ENCODE data around the gene CYSTM1.

CYSTM1 gene, protein sequence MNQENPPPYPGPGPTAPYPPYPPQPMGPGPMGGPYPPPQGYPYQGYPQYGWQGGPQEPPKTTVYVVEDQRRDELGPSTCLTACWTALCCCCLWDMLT

DNA sequence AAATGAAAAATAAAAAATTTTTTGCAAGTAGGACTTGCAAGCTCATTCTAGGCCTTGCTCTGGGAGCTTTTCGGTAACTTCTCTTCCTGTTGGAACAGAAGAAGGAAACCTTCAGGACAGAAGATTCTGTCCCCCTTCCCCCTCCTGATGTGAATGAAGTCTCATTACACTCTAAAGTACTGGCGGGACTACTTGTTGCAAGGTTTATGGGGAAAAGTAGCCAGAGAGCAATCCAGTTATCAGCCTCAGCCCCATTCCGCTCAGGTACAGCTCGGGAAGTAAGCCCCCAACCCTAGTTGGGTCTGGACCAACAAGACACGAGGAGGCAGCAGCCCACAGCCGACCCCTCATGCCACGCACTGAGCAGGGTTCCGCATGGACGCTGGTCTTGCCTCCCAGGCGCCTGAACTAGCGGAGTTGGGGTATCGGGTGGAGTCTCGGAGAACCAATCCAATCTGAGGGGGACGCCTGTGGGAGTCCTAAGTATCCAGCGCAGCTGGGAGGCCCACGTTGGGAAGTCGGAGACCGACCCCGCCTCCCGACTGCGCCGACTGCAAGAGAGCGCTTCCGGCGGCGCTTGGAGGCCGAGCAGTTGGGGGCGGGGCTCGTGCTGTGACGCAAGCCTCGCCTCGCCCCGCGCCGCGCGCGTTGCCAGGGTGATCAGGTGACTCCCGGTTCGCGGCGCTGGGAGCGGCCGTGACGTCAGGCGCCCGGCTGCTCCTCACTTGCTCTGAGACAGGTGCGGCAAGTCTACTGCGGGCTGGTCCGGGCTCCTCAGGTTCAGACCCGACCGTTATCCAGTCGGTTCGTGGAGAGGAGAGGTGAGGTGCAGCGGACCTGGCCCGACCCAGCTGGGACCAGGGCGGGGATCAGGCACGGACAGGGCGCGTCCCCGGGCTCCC is at the start of gene CYSTM1:
TSS of gene CYSTM1 (plus strand) at position 724 of the 902 bp plus-strand sequence. CDS start 19,278 bp downstream, outside the sequence.
- DNase-seq (ENCODE audit: low read depth), result peak; percentile 90

DNA sequence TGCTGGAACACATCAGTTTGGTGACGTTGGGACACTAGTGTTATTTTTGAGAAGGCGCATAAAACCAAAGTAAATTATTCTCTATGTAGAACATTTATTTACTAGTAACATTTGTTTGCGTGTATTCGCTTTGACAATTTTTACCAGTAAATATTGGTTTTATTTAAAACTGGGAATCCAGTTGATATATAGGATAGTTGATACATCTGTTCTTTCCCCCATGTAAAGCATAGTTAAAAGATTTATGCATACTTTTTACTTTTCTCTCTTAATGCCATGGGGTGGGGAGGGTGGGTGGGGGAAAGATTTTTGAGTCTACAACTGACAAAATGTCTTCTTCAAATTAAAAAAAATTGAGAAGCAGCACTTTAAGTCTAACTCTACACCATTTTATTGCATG is 49.4 kb upstream of the CYSTM1 start, which contains the start of gene IGIP:
TSS of gene IGIP (plus strand) at position 301 of the 400 bp plus-strand sequence. CDS start 2,540 bp downstream, outside the sequence.
- DNase-seq (ENCODE audit: low read depth), result no peak

DNA sequence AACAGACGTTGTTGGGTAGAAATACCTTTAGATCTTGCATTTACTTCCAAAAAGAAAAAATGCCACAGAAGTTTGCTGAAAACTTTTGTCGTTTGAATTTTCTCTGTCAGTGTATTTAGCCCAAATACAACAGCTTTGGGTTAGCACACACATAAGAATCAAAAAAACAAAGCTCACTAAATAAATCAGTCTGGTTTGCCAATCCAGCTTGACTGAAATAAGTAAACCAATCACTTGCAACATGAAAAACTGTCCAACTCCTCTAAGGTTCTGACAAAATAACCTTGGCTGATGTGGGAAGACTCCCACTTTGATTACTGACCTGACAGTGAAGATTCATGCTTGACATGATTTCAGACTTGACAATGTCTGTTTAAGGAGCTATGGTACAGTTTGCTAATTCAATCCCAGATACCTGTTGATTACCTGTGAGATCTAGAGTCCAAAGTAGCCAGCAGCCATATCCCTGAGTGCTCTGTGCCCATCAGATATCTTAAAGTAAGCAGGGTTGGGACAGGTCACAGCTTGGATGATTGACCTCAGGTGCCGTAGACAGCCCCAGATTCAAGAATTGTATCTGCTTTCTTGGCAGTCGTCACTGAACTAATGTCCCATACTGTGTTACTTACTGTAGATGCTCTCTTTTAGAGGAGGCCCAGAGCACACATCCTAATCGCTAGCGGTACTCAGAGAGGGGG is 48.5 kb upstream of the CYSTM1 start:
- no peak for DNase-seq (ENCODE audit: low read depth)

DNA sequence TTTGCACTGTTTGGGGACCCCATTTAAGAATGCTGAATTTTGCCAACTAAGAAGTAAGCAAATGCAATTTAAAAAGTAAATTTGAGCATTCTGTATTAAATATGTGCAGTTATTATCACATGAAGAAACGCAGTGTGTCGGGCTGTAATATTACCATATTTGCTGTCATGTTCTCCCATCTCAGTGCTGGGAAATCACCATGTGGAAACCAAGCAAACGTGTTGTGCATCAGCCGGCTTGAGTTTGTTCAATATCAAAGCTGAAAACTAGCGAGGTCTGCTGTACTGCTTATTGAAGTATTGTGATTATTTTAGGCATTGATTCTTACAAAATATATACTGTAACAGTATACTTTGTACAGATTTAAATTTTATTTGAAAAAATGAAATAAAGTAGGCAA is 46.6 kb upstream of the CYSTM1 start:
- DNase-seq (ENCODE audit: low read depth), result no peak

DNA sequence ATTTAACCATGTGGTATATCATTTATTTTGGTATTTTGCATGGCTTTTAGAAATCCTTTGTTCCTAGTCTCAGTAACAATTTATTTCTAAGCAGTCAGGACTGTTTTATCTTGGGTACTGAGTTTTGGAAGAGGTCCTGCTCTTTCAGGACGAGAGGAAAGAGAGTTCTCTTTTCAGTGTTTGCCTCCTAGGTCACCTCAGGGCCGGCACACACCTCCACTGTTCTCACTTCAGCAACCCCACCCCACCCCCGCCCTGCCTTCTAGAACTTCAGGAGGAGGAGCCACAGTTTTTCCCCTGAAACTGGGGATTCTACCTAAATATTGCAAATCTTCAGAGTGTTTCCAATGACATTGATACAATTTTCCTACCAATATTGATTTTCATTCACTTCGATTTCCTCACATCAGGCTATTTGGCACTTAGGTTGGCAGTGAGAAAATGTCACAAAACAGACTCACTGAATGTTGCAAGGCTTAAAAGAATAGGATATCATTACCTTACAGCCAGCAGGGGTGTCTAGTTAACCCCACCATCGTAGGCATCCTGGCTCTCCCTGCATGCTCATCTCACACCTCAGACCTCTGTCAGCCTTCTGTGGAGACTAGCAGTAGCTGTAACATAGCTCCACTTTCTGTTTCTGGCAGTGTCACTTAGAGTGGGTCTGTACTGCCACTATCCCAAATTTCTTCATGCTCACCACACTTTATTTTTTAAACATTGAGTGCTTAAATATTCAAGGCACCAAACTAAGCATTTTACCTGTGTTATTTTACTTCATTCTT is 43.8 kb upstream of the CYSTM1 start:
- no peak for DNase-seq (ENCODE audit: low read depth)

DNA sequence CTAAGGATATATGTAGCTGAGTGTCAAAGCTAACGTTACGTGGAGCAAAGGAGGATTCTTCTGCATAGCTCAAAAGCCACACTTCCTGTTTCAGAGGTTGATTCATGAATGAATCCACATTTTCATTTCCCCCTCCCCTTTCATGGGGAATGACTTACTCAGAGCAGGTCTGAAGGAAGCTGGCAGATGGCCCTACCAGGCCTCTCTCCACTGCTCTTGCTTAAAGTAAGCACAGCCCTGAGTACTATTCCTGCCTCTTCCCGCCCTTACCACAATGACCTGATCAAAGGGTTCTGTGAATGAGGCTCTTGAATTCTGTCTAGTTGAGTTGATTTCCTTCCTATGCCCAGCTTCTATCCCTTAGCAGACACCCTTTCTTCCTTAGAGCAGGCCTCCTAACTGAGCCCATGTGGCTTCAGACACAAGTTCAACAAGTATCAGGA is 43.0 kb upstream of the CYSTM1 start:
- peak; percentile 90 for DNase-seq (ENCODE audit: low read depth)

DNA sequence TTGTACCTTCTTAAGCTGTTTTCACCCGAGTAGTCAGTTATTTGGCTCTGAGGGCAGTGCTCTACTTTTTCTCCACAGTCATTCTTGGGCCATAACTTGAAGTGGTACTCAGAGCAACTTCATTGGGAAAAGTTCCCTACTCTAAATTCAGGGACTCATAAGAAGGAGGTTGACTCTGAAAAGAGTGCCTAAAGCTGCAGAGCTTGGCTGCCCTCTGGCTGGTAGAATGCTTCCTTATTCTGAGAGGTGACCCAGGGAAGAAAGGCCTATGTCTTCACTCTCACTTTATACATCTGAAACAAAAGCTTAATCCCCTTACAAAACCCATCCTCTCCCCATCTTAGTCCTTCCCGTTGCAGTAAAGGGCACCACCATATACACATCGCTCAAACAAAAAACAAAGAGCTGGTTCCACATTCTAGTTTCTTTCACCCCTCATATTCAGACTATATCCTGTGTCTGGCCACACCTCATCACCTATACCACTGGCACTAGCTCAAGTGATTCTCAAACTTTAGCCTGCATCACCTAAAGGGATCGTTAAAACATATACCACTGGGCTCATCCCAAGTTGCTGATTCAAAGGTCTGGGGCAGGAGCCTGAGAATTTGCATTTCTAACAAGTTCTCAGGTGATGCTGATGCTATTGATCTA is 41.3 kb upstream of the CYSTM1 start:
- DNase-seq (ENCODE audit: low read depth), result no peak

DNA sequence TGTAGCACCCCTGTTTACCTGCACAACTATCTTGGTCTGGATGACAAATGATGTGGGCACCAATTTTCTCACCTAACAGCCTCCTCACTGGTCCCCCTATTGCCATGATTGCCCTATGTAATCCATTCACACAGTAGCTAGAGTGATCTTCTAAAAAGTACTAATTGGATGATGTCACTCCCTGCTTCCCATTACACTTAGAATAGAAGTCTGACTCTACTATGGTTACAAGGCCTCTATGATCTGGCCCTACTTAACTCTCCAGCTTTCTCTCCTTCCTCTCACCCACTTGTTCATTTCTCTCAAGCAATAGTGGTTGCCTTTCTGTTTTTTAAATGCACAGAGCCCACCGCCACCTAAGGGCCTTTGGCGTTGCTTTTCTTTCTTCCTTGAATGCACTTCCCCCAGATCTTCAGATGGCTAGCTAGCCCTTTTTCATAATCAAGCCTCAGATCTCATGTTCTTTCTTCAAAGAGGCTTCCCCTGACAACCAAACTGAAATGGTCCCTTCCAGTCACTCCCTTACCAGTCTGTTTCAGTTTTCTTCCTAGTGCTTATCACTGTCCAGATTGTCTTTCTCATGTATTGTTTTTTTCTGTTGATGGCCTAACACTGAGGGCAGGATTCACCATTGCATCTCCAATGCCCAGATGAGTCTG is 40.6 kb upstream of the CYSTM1 start:
- no peak for DNase-seq (ENCODE audit: low read depth)

DNA sequence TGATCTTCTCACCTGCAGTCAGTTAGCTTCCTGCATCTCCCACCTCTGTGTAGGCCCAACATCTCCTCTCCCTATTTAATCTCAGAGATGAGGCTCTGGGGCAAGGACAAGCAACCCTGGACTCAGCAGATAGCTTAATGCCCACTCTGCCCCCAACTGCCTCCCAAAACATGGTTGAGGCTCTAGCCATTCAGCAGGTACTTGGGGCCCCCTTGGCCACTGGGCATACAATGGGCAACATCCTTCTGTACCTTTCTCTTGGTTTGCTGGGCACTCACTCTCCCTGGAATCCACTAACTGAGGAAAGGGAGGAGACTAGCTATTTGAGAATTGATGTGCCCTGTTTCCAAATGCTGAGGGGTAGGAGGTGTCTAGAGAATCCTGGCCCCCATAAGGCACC is 39.9 kb upstream of the CYSTM1 start:
- DNase-seq (ENCODE audit: low read depth), result no peak

DNA sequence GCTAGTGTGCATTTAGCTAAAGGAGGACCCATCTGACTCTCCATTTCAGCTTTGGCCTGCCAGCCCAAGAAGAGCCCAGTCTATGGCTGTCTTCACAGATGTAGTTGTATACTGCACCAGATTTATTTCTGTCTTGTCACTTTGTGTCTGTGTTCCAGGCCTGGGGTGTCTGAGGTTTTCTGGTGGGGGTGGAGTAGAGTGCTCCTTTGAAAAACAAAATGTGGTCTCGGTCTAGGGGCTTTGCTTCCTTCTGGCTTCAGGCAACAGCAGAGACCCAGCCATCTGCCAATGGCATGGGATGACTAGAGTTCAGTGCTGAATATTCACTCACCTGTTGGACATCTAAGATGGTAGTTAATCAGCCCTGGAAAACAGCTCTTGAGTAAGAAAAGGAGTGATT is 38.4 kb upstream of the CYSTM1 start:
- DNase-seq (ENCODE audit: low read depth), result no peak

DNA sequence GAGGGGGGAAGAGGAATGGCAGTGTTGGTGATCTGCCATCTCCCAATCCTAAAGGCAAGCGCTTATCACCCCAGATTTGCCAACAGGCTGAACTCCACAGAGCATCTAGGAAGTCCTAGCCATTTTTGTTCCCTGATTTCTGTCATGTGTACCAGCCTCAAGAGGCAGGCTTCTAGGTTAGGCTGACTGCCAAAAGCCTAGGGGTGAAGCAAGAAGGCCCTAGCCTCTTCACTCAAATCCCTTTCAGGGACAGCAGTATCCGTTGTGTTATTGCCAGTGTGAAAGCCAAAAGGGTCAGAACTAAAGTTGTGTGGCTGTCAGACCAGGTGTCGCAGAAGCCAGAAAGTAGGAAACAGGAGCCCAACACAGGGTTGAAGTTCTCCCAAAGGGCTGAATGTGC is 34.6 kb upstream of the CYSTM1 start:
- DNase-seq (ENCODE audit: low read depth), result no peak

DNA sequence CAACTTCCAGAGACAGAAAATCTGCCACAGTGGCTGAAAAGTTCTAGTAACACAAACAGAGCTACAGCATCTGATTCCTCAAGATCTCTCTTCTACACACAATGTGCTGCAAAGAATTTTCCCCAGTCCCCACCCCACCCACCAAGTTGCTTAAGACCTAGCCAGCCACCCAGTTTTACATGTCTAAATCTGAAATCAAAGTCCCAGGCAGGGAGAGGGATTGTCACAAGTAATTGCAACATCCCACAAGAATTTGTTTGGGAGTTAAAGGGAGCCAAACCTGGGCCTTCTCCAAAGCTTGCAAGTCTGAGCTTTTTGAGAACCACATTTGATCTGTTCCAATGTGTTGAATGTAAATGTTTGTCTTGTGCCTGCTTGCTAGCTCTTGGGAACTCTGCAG is 33.7 kb upstream of the CYSTM1 start:
- DNase-seq (ENCODE audit: low read depth), result no peak

DNA sequence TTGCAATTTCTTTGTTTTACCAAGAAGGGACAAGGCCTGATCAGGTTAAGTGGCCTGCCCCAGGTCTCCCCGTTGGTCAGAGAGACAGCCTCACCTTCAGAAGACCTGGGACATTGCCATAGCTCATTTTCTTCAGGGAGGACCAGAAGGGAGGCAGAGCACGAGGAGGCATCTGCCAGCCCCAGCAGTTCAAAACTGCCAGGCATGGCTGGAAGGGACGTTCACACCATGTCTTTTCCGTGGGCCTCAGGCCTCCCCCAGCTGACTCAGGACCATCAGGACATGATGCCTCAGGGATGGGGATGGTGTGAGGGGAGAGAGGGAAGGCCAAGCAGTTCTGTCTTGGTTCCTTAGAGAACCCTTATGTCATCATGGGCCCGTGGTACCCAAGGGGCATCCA is 32.7 kb upstream of the CYSTM1 start:
- DNase-seq (ENCODE audit: low read depth), result no peak

DNA sequence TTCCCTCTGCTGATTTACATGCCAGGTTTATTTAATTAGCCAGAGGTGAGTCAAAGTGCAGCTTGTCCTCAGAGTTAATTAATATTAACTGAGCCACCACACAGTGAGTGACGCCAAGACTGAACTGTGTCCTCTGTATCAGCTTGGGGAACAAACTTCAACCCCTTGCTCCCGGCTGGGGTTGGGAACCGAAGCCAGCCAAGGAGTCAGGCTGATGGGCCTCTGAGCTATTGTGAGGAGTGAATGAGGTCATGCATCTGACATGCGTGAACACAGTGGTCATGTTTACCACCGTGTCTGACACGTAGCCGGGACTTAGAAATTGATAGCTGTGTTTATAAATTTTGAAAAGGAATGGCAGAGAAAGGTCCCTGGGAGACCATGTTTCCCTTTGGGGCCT is 32.1 kb upstream of the CYSTM1 start:
- no peak for DNase-seq (ENCODE audit: low read depth)

DNA sequence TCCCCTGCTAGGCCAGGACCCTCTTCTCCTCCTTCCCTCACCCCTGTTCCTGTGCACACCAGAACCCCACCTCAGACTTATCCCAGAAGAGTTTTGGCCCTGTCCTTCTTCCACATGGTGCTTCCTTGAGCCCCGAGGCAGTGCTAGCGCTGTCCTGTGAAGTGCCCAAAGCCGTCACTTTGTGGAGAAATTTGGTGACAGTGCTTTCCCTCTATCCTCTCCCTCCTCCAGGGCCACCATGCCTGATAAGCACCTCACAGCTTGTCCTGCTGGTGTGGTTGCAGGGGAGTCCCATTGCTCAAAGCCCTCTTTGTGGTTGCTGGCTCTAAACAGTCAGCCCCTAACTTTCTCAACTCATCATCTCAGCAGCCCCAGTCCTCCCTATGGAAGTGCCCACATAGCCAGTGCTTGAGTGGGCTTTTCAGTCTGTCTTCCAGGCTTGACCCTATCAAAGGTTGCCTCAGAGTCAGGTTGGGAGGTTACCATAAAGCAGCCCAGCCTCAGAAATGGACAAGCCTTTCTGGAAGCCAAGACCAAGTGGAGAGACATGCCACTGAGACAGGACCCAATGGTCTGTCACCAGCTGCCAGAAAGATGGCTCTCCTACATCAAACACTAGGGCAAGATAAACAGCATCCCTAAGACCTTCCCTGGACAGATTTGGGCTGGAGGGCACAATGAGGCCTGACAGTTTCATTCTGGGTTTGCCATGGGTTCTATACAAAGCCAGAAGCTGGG is 31.3 kb upstream of the CYSTM1 start:
- no peak for DNase-seq (ENCODE audit: low read depth)

DNA sequence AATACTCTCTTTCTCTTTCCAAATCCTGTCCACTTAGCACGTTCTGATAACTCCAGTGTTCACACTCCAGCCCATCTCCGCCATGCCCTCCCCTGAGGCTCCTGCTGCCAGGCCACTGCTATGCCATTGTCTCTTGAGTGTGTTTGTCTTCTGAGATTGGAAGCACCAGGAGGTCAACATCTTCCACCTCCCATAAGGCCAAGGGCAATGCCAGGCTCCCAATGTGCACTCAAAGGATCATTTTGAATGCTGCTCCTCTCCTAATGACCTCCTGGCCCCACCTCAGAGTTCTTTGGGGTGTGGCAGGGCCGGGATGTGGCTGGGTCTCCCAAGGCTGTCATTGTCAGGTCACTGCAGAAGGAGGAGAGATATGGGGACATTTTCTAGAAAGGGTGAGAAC is 29.7 kb upstream of the CYSTM1 start:
- no peak for DNase-seq (ENCODE audit: low read depth)

DNA sequence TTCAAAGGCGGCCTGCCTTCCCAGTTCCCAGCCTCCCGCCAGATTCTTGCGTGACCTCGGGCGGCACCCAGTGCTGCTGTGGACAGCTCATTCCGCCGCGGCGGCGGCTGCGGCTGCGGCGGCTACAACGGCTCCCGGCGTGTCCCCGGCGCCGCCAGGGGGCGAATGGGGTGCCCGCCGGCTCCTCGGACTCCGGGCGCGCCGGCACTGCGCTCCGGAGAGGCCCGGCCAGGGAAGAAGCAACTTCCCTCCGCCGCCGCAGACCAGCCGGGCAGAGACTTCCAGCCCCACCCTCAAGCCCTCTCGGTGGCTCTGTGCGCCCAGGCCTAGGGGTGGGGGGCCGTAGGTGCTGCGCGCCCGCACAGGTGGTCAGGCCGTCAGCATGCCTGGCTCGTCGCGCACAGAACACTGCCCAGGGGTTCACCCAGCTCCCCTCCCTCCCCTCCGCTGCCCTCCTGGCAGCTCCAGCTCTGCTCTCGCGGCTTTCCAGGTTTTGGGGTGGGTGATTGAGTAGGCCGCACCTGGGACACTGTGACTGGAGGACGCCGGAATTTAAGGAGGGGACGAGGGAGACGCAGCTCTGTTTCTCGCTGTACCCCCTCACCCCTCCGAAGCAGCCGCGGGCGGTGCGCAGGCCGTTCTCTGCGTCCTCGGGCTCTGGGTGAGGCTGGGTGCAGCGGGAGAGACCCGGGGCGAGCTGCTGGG is 29.0 kb upstream of the CYSTM1 start:
- DNase-seq (ENCODE audit: low read depth), result peak; percentile 56

DNA sequence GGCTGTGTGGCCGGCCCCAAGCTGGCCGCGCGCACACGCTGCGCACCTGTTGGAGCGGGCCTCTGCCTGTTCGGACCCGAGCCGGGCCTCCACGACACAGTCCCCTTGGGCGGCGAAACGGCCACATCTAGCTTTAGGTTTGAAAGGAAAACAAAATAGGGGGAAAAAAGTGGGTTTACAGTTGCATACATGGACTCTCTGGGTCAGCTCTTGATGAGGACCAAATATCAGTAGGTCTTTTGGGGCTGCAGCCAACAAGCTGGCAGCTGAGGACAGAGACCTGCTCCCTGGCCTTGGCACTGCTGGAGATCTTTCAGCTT is 28.5 kb upstream of the CYSTM1 start:
- no peak for DNase-seq (ENCODE audit: low read depth)

DNA sequence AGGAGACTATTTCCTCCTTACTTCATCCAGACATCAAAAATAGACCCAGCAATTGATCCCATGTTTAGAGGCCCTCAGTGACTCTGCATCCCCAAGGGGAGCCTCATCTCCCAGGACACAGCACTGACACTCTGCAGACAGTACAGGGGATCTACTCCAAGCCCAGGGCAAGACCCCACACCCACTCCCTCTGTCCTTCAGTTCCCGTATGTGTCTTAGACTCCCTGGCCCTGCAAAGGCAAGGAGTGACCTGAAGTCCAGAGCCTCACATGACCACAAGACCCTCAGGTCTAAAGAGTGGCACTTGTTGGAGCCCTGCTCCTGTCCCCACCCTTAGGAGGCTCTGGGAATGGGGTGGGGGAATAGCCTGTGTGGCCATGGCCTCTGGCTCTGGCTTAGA is 27.5 kb upstream of the CYSTM1 start:
- no peak for DNase-seq (ENCODE audit: low read depth)

DNA sequence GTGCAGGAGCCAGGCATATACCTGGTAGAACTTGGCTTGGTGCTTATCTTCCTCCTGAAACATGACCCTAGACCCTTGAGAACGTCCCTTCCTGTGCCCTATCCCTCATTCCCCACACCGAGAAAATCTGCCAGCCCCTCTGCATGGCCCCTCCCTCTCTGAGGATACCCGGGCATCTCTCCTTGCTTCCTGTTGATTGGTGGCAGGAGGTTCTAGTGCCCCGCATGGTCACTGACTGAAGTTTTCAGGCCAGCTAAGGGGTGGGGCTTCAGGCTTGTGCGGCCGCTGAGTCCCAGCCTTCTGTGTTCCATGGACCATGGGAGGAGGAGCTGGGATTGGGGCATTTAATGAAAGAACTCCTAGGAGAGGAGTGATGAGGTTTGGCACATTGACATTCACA is 26.5 kb upstream of the CYSTM1 start:
- no peak for DNase-seq (ENCODE audit: low read depth)

Measured in amniotic epithelial cell (primary cell).